IPS-20b (cell line): ENCODE measurements around the gene BLOC1S6.
"Not testable (repeated sequence)": the region's sequence is repeated elsewhere in the genome, so short reads cannot be mapped to it uniquely, and the experiment has no call there.

ENCODE experiments used
- H3K27ac ChIP-seq: one replicate; pipeline ENCODE4 v1.5.1; 2013; ENCODE audit warnings: low read length
- H3K27me3 ChIP-seq: 2 replicates; pipeline ENCODE4 v1.6.1; 2013; ENCODE audit warnings: mild to moderate bottlenecking, low read length, inconsistent platforms; ENCODE audit not compliant: insufficient read depth
- H3K36me3 ChIP-seq: 2 replicates; pipeline ENCODE4 v1.6.1; 2013; ENCODE audit warnings: low read depth, mild to moderate bottlenecking, inconsistent platforms, low read length, moderate library complexity; ENCODE audit not compliant: insufficient read depth
- H3K4me1 ChIP-seq: 2 replicates; pipeline ENCODE4 v1.6.1; 2013; ENCODE audit warnings: mild to moderate bottlenecking, control low read depth, inconsistent platforms, low read length, moderate library complexity; ENCODE audit not compliant: insufficient read depth
- H3K4me3 ChIP-seq: 2 replicates; pipeline ENCODE4 v1.5.1; 2013; ENCODE audit warnings: mild to moderate bottlenecking, low read length, inconsistent platforms
- H3K9ac ChIP-seq: 2 replicates; pipeline ENCODE4 v1.6.1; 2013; ENCODE audit warnings: low read depth, mild to moderate bottlenecking, inconsistent platforms, low read length, moderate library complexity
- H3K9me3 ChIP-seq: 2 replicates; pipeline ENCODE4 v1.6.1; 2013; ENCODE audit warnings: mild to moderate bottlenecking, low read depth, low read length, inconsistent platforms; ENCODE audit not compliant: insufficient read depth

The BLOC1S6 gene

GRCh38 chr15:45645026-45645980 lies 58.1 kb downstream of the BLOC1S6 start:
- H3K4me1 ChIP-seq, result no peaks in the 10 kb centered on the region; the same call in 1 of the 2 replicates
- H3K9ac ChIP-seq, result no peak overlapping the region
- H3K4me3 ChIP-seq, result no peak overlapping the region
- no peak overlapping the region for H3K27ac ChIP-seq
- no peaks in the 10 kb centered on the region for H3K36me3 ChIP-seq
- H3K9me3 ChIP-seq, result no peaks in the 10 kb centered on the region
- H3K27me3 ChIP-seq, result no peaks in the 10 kb centered on the region; the same call in 1 of the 2 replicates

GRCh38 chr15:45646220-45646619 lies 59.0 kb downstream of the BLOC1S6 start:
- Histone ChIP-seq H3K27me3 (no peaks in the 10 kb centered on the region), H3K27ac (no peak overlapping the region), H3K9me3 (no peaks in the 10 kb centered on the region), H3K36me3 (no peaks in the 10 kb centered on the region), H3K4me3 (no peak overlapping the region), H3K4me1 (no peaks in the 10 kb centered on the region; the same call in 1 of the 2 replicates), H3K9ac (no peak overlapping the region)

GRCh38 chr15:45647828-45648227 lies 60.6 kb downstream of the BLOC1S6 start:
- no peaks in the 10 kb centered on the region for H3K27me3 ChIP-seq
- no peak overlapping the region for H3K4me3 ChIP-seq
- no peak overlapping the region for H3K9ac ChIP-seq
- H3K27ac ChIP-seq, result no peak overlapping the region
- H3K9me3 ChIP-seq, result no peaks in the 10 kb centered on the region
- H3K4me1 ChIP-seq, result no peaks in the 10 kb centered on the region; the same call in 1 of the 2 replicates
- H3K36me3 ChIP-seq, result no peaks in the 10 kb centered on the region

GRCh38 chr15:45648521-45649200 lies 61.5 kb downstream of the BLOC1S6 start:
- Histone ChIP-seq H3K36me3 (no peaks in the 10 kb centered on the region), H3K9me3 (no peaks in the 10 kb centered on the region), H3K9ac (no peak overlapping the region), H3K27me3 (no peaks in the 10 kb centered on the region), H3K27ac (no peak overlapping the region), H3K4me1 (no peaks in the 10 kb centered on the region; the same call in 1 of the 2 replicates), H3K4me3 (no peak overlapping the region)

GRCh38 chr15:45650007-45650406 lies 62.8 kb downstream of the BLOC1S6 start:
- not testable (repeated sequence) for H3K27me3 ChIP-seq, H3K4me3 ChIP-seq, H3K27ac ChIP-seq, H3K4me1 ChIP-seq, H3K9me3 ChIP-seq, H3K9ac ChIP-seq, H3K36me3 ChIP-seq

- Histone ChIP-seq H3K27ac (no peak overlapping the region), H3K27me3 (no peaks in the 10 kb centered on the region), H3K4me1 (no peaks in the 10 kb centered on the region), H3K4me3 (no peak overlapping the region), H3K36me3 (no peaks in the 10 kb centered on the region), H3K9ac (no peak overlapping the region), H3K9me3 (no peaks in the 10 kb centered on the region)
Measured at GRCh38 chr15:45650889-45651525, 63.8 kb downstream of the BLOC1S6 start.

GRCh38 chr15:45653702-45654424 lies 66.7 kb downstream of the BLOC1S6 start:
- no peak overlapping the region for H3K9ac ChIP-seq
- H3K27ac ChIP-seq, result no peak overlapping the region
- H3K36me3 ChIP-seq, result no peaks in the 10 kb centered on the region
- no peaks in the 10 kb centered on the region for H3K4me1 ChIP-seq
- no peak overlapping the region for H3K4me3 ChIP-seq
- H3K27me3 ChIP-seq, result no peaks in the 10 kb centered on the region
- no peaks in the 10 kb centered on the region for H3K9me3 ChIP-seq

- no peak overlapping the region for H3K9ac ChIP-seq
- H3K4me3 ChIP-seq, result no peak overlapping the region
- H3K36me3 ChIP-seq, result no peaks in the 10 kb centered on the region
- H3K4me1 ChIP-seq, result no peaks in the 10 kb centered on the region
- no peaks in the 10 kb centered on the region for H3K27me3 ChIP-seq
- no peak overlapping the region for H3K27ac ChIP-seq
- no peaks in the 10 kb centered on the region for H3K9me3 ChIP-seq
Measured at GRCh38 chr15:45654749-45655148, 67.6 kb downstream of the BLOC1S6 start.

- Histone ChIP-seq H3K36me3 (no peaks in the 10 kb centered on the region), H3K27ac (no peak overlapping the region)
Measured at GRCh38 chr15:45657254-45657653, 70.1 kb downstream of the BLOC1S6 start.

GRCh38 chr15:45657764-45658545 lies 70.8 kb downstream of the BLOC1S6 start:
- no peaks in the 10 kb centered on the region for H3K4me1 ChIP-seq
- H3K9me3 ChIP-seq, result no peaks in the 10 kb centered on the region
- no peaks in the 10 kb centered on the region for H3K27me3 ChIP-seq
- no peaks in the 10 kb centered on the region for H3K36me3 ChIP-seq
- no peak overlapping the region for H3K27ac ChIP-seq
- H3K9ac ChIP-seq, result no peak overlapping the region
- H3K4me3 ChIP-seq, result no peak overlapping the region

More at GRCh38 chr15:45657254-45657653, 70.1 kb downstream of the BLOC1S6 start:
- Histone ChIP-seq H3K9me3 (no peaks in the 10 kb centered on the region), H3K27me3 (no peaks in the 10 kb centered on the region), H3K9ac (no peak overlapping the region), H3K4me1 (no peaks in the 10 kb centered on the region), H3K4me3 (no peak overlapping the region)
